ENCODE results near the gene SMC5.

- TF ChIP-seq CTCF (IDR thresholded peaks at IDR 0.05; ENCODE audit: low read depth, low read length, missing input control) (no peak), JUND (IDR thresholded peaks at IDR 0.05) (no peak), FOXA1 (IDR thresholded peaks at IDR 0.05) (no peak), ZBTB33 (IDR thresholded peaks at IDR 0.05) (no peak), RAD21 (IDR thresholded peaks at IDR 0.05) (no peak), REST (IDR thresholded peaks at IDR 0.05) (no peak)
These were observed 1.2 kb downstream of the SMC5 start for GRCh38 chr9:70260007-70260443.

All from liver (tissue), 3 donors.